ENCODE measurements around the gene SH3PXD2B. TPM values are rescaled to one million over a fixed set of nuclear protein-coding genes. Genes with fewer than 3 reads are reported as not detected.

The SH3PXD2B gene
- total and polyA plus RNA-seq, 2 donors (not counting 1 experiment from before 2014, with no cell fraction given) = not detected

- ATAC-seq (ENCODE audit: low read depth) = no peak
- Mint-ChIP-seq H3K27ac (no peak overlapping the region), H3K9me3 (ENCODE audit: insufficient read depth) (no peaks in the 10 kb centered on the region), H3K27me3 (peaks cover 19% of the 10 kb centered on the region), H3K4me1 (no peaks in the 10 kb centered on the region), H3K4me3 (no peak overlapping the region)
- POLR2A ChIA-PET = no interaction called here
- no peaks in the 10 kb centered on the region for H3K36me3 ChIP-seq (replicated peaks in 1 of 2; ENCODE audit: control extremely low read depth in 1 of 2, control insufficient read depth in 1 of 2, extremely low read depth in 1 of 2, insufficient read depth in 2 of 2, low read length in 1 of 2)
- no peak overlapping the region for H3K9ac ChIP-seq (ENCODE audit: low read length)
- no peaks in the 10 kb centered on the region for H3K27me3 ChIP-seq (replicated peaks in 1 of 4; ENCODE audit: control extremely low read depth in 1 of 4, control insufficient read depth in 3 of 4, insufficient read depth in 4 of 4, low read length in 3 of 4)
- H3K4me3 ChIP-seq (ENCODE audit: control extremely low read depth in 1 of 5, extremely low read depth in 1 of 5, insufficient read depth in 1 of 5, low read depth in 2 of 5, low read length in 4 of 5) = no peak overlapping the region
- no peak overlapping the region for H2AFZ ChIP-seq (ENCODE audit: insufficient read depth, low read depth, low read length, poor library complexity, severe bottlenecking)
- H4K20me1 ChIP-seq (ENCODE audit: control insufficient read depth, insufficient read depth, low read length, poor library complexity, severe bottlenecking) = no peaks in the 10 kb centered on the region
- no peaks in the 10 kb centered on the region for H3K79me2 ChIP-seq (ENCODE audit: control insufficient read depth, insufficient read depth, low read length)
- H3K4me1 ChIP-seq (ENCODE audit: control insufficient read depth in 2 of 2, insufficient read depth in 2 of 2, low read length in 2 of 2) = no peaks in the 10 kb centered on the region
- CTCF ChIA-PET = no interaction called here
- H3K27ac ChIP-seq (ENCODE audit: low read length in 2 of 2) = no peak overlapping the region
- peaks cover 0 to 3% (median 0%) of the 10 kb centered on the region in 3 donors for H3K9me3 ChIP-seq (ENCODE audit: control extremely low read depth in 1 of 3, control insufficient read depth in 2 of 3, insufficient read depth in 1 of 3, low read length in 2 of 3)
- DNase-seq = no peak
- intact Hi-C loops (cut with micrococcal nuclease) = no loop called here
- no peak overlapping the region for H3K4me2 ChIP-seq (replicated peaks; ENCODE audit: low read depth, low read length, poor library complexity, severe bottlenecking)
- WGBS (ENCODE audit: insufficient coverage) = 60% methylated on average over 2 of the region's 2 CpGs
- TF ChIP-seq EZH2 (IDR thresholded peaks at IDR 0.05; ENCODE audit: borderline replicate concordance, insufficient read depth, low read depth, low read length, poor library complexity, severe bottlenecking) (no peak), CTCF (IDR thresholded peaks at IDR 0.05) (no peak)
Measured at GRCh38 chr5:172499287-172499686, 45.0 kb upstream of the SH3PXD2B start.

- H3K9ac ChIP-seq (ENCODE audit: low read length) = no peak overlapping the region
- H3K9me3 ChIP-seq (ENCODE audit: control extremely low read depth in 1 of 3, control insufficient read depth in 2 of 3, insufficient read depth in 1 of 3, low read length in 2 of 3) = peaks cover 0 to 3% (median 0%) of the 10 kb centered on the region in 3 donors
- Mint-ChIP-seq H3K27me3 (peaks cover 22% of the 10 kb centered on the region), H3K4me3 (no peak overlapping the region), H3K27ac (no peak overlapping the region), H3K9me3 (ENCODE audit: insufficient read depth) (no peaks in the 10 kb centered on the region), H3K4me1 (no peaks in the 10 kb centered on the region)
- H3K4me1 ChIP-seq (ENCODE audit: control insufficient read depth in 2 of 2, insufficient read depth in 2 of 2, low read length in 2 of 2) = no peaks in the 10 kb centered on the region
- H3K4me3 ChIP-seq (ENCODE audit: control extremely low read depth in 1 of 5, extremely low read depth in 1 of 5, insufficient read depth in 1 of 5, low read depth in 2 of 5, low read length in 4 of 5) = no peak overlapping the region
- ATAC-seq (ENCODE audit: low read depth) (no peak), DNase-seq (no peak)
- no peak overlapping the region for H3K27ac ChIP-seq (ENCODE audit: low read length in 2 of 2)
- ChIA-PET POLR2A (no interaction called here), CTCF (no interaction called here)
- no peaks in the 10 kb centered on the region for H3K36me3 ChIP-seq (replicated peaks in 1 of 2; ENCODE audit: control extremely low read depth in 1 of 2, control insufficient read depth in 1 of 2, extremely low read depth in 1 of 2, insufficient read depth in 2 of 2, low read length in 1 of 2)
- intact Hi-C loops (cut with micrococcal nuclease) = no loop called here
- no peak overlapping the region for H2AFZ ChIP-seq (ENCODE audit: insufficient read depth, low read depth, low read length, poor library complexity, severe bottlenecking)
- no peaks in the 10 kb centered on the region for H4K20me1 ChIP-seq (ENCODE audit: control insufficient read depth, insufficient read depth, low read length, poor library complexity, severe bottlenecking)
- no peaks in the 10 kb centered on the region for H3K79me2 ChIP-seq (ENCODE audit: control insufficient read depth, insufficient read depth, low read length)
- no peak for TF ChIP-seq EZH2 (IDR thresholded peaks at IDR 0.05; ENCODE audit: borderline replicate concordance, insufficient read depth, low read depth, low read length, poor library complexity, severe bottlenecking)
- no peak for TF ChIP-seq CTCF (IDR thresholded peaks at IDR 0.05)
- no peak overlapping the region for H3K4me2 ChIP-seq (replicated peaks; ENCODE audit: low read depth, low read length, poor library complexity, severe bottlenecking)
- WGBS (ENCODE audit: insufficient coverage) = 88% methylated on average over 7 of the region's 12 CpGs
- no peaks in the 10 kb centered on the region for H3K27me3 ChIP-seq (replicated peaks in 1 of 4; ENCODE audit: control extremely low read depth in 1 of 4, control insufficient read depth in 3 of 4, insufficient read depth in 4 of 4, low read length in 3 of 4)
Measured at GRCh38 chr5:172498431-172499129, 44.3 kb upstream of the SH3PXD2B start.

Data from B cell (primary cell).